CD14-positive monocyte (primary cell): ENCODE data around the gene LDLRAD4. TPM values are rescaled to one million over a fixed set of nuclear protein-coding genes. Genes with fewer than 3 reads are reported as not detected.

Experiments used
- DNase-seq, 3 donors: peaks; one replicate each; pipeline ENCODE4 v3.0.0-alpha.2; 2011 to 2022
- H2AFZ ChIP-seq: 2 replicates; pipeline ENCODE4 v1.6.0; 2012; ENCODE audit warnings: mild to moderate bottlenecking, low read depth, low read length, inconsistent platforms; ENCODE audit not compliant: insufficient read depth, poor library complexity, severe bottlenecking
- H3K27ac ChIP-seq, 2 donors: 1 replicate in 1 of 2; 2 replicates in 1 of 2; pipeline ENCODE4 v1.5.1; 2012 to 2013; ENCODE audit warnings: low read length in 2 of 2, control low read depth in 1 of 2, inconsistent platforms in 1 of 2, low read depth in 1 of 2, mild to moderate bottlenecking in 1 of 2
- H3K27me3 ChIP-seq, 2 donors: one replicate each; pipeline versions ENCODE4 v1.6.0 to v1.6.1; 2011 to 2013; ENCODE audit warnings: low read length in 2 of 2; ENCODE audit not compliant: control insufficient read depth in 2 of 2, insufficient read depth in 2 of 2
- H3K36me3 ChIP-seq, 2 donors: replicated peaks in 1 of 2; 1 replicate in 1 of 2; 2 replicates in 1 of 2; pipeline versions ENCODE4 v1.5.1 to v1.6.1; 2012 to 2013; ENCODE audit warnings: low read length in 2 of 2, control low read depth in 1 of 2, inconsistent platforms in 1 of 2, mild to moderate bottlenecking in 1 of 2; ENCODE audit not compliant: insufficient read depth in 2 of 2, control insufficient read depth in 1 of 2
- H3K4me1 ChIP-seq, 2 donors: 1 replicate in 1 of 2; 2 replicates in 1 of 2; pipeline versions ENCODE4 v1.5.1 to v1.6.1; 2012 to 2013; ENCODE audit warnings: low read length in 2 of 2, control low read depth in 1 of 2, inconsistent platforms in 1 of 2, mild to moderate bottlenecking in 1 of 2, moderate library complexity in 1 of 2; ENCODE audit not compliant: insufficient read depth in 2 of 2, control insufficient read depth in 1 of 2
- H3K4me2 ChIP-seq: replicated peaks from 2 replicates; pipeline ENCODE3; 2012; ENCODE audit warnings: low read length, moderate library complexity, mild to moderate bottlenecking; ENCODE audit not compliant: poor library complexity, severe bottlenecking; ENCODE audit errors: extremely low read depth
- H3K4me3 ChIP-seq, 3 experiments: fragments of 200-600 bp in 1 of 3; sonication (generic) in 1 of 3; replicated peaks in 1 of 3; 1 replicate in 2 of 3; 2 replicates in 1 of 3; pipeline ENCODE4 v1.5.1; 2011 to 2013; ENCODE audit warnings: low read length in 3 of 3, mild to moderate bottlenecking in 3 of 3, control low read depth in 2 of 3, low read depth in 2 of 3, inconsistent platforms in 1 of 3, moderate library complexity in 1 of 3
- H3K79me2 ChIP-seq: 2 replicates; pipeline ENCODE4 v1.6.0; 2012; ENCODE audit warnings: mild to moderate bottlenecking, control low read depth, inconsistent platforms, low read length, moderate library complexity; ENCODE audit not compliant: insufficient read depth
- H3K9ac ChIP-seq: 2 replicates; pipeline ENCODE4 v1.6.0; 2017; ENCODE audit warnings: low read length, mild to moderate bottlenecking; ENCODE audit not compliant: insufficient read depth, poor library complexity, severe bottlenecking
- H3K9me3 ChIP-seq, 2 donors: replicated peaks in 1 of 2; 1 replicate in 1 of 2; 2 replicates in 1 of 2; pipeline versions ENCODE4 v1.5.1 to v1.6.1; 2012 to 2013; ENCODE audit warnings: low read length in 2 of 2, control low read depth in 1 of 2; ENCODE audit not compliant: control insufficient read depth in 1 of 2, insufficient read depth in 1 of 2
- H4K20me1 ChIP-seq: 2 replicates; pipeline ENCODE4 v1.6.0; 2012; ENCODE audit warnings: mild to moderate bottlenecking, low read length, control low read depth, moderate library complexity; ENCODE audit not compliant: insufficient read depth
- H3K27ac Mint-ChIP-seq, 7 donors: one replicate each; pipeline ENCODE4 v1.8.0; 2020; ENCODE audit warnings: mild to moderate bottlenecking in 7 of 7, mixed read lengths in 7 of 7, moderate library complexity in 6 of 7, inconsistent platforms in 2 of 7
- H3K27me3 Mint-ChIP-seq, 3 donors: one replicate each; pipeline ENCODE4 v1.8.0; 2021 to 2022; ENCODE audit warnings: low read depth in 3 of 3, mild to moderate bottlenecking in 3 of 3, mixed read lengths in 3 of 3, moderate library complexity in 3 of 3, inconsistent platforms in 1 of 3
- H3K36me3 Mint-ChIP-seq, 2 donors: one replicate each; pipeline ENCODE4 v1.8.0; 2020; ENCODE audit warnings: mixed read lengths in 2 of 2, inconsistent platforms in 1 of 2, mild to moderate bottlenecking in 1 of 2
- H3K4me1 Mint-ChIP-seq: one replicate; pipeline ENCODE4 v1.8.0; 2020; ENCODE audit warnings: mild to moderate bottlenecking, mixed read lengths
- H3K4me3 Mint-ChIP-seq, 2 donors: one replicate each; pipeline ENCODE4 v1.8.0; 2020; ENCODE audit warnings: mild to moderate bottlenecking in 2 of 2, mixed read lengths in 2 of 2, moderate library complexity in 1 of 2
- H3K9me3 Mint-ChIP-seq, 7 donors: one replicate each; pipeline ENCODE4 v1.8.0; 2020 to 2022; ENCODE audit warnings: mixed read lengths in 7 of 7, mild to moderate bottlenecking in 6 of 7, moderate library complexity in 6 of 7, inconsistent platforms in 2 of 7
- CTCF ChIP-seq: fragments of 200-600 bp; IDR thresholded peaks from one replicate; pipeline ENCODE4 v1.8.0; 2022; ENCODE audit warnings: antibody characterized with exemption, mild to moderate bottlenecking
- WGBS: methylation state at CpG from one replicate; pipeline ENCODE4 v1.1.5; 2013; ENCODE audit warnings: missing lambda C conversion rate; ENCODE audit not compliant: insufficient coverage; 5-methylcytosine and 5-hydroxymethylcytosine counted together
- intact Hi-C, 2 donors: fragments of 100-400 bp; cut with micrococcal nuclease; formaldehyde crosslinking; loops; one replicate each; pipeline versions ENCODE4 v1.15.0 to v1.15.1; 2023
- polyA plus RNA-seq, 3 donors: library from polyadenylated mRNA; depleted of rRNA in 1 of 3; unstranded in 2 of 3; stranded (reverse) in 1 of 3; fragments of 300-500 nt in 2 of 3; fragments of >200 nt in 1 of 3; fragmentation: Illumina TruSeq in 2 of 3; gene quantifications; 1 replicate in 2 of 3; 2 replicates in 1 of 3; pipeline ENCODE4 v1.2.3, GENCODE V29; 2012 to 2021

LDLRAD4 gene
- polyA plus RNA-seq, 3 donors = 13.5 to 15.4 (median 13.8) TPM

- no peaks in the 10 kb centered on the region for H3K9me3 ChIP-seq
- no peaks in the 10 kb centered on the region for H3K27me3 ChIP-seq
- peaks cover 15 to 17% of the 10 kb centered on the region in 2 donors for H3K36me3 Mint-ChIP-seq
- no peak for TF ChIP-seq CTCF
- no peak overlapping the region for H3K4me3 ChIP-seq
- H3K27ac Mint-ChIP-seq = peak overlapping the region in 1 of 7 donors; percentile 23
- intact Hi-C loops = no loop called here
- H3K4me3 Mint-ChIP-seq = no peak overlapping the region
- peaks cover 22% of the 10 kb centered on the region for H3K4me1 Mint-ChIP-seq
- WGBS = 96% methylated on average over 10 of the region's 14 CpGs
- H3K4me2 ChIP-seq = no peak overlapping the region
- no peak for DNase-seq
- peaks cover 0 to 8% of the 10 kb centered on the region in 2 donors for H3K4me1 ChIP-seq
- no peak overlapping the region for H3K9ac ChIP-seq
- no peak overlapping the region for H3K27ac ChIP-seq
- no peaks in the 10 kb centered on the region for H3K79me2 ChIP-seq
- peaks cover 0 to 2% (median 2%) of the 10 kb centered on the region in 3 donors for H3K27me3 Mint-ChIP-seq
- H4K20me1 ChIP-seq = peaks cover 56% of the 10 kb centered on the region
- peaks cover 0 to 2% (median 0%) of the 10 kb centered on the region in 7 donors for H3K9me3 Mint-ChIP-seq
- no peak overlapping the region for H2AFZ ChIP-seq
- H3K36me3 ChIP-seq = peaks cover 0 to 6% of the 10 kb centered on the region in 2 donors
Observed at GRCh38 chr18:13532406-13533075, 314.0 kb downstream of the LDLRAD4 start.

DNA sequence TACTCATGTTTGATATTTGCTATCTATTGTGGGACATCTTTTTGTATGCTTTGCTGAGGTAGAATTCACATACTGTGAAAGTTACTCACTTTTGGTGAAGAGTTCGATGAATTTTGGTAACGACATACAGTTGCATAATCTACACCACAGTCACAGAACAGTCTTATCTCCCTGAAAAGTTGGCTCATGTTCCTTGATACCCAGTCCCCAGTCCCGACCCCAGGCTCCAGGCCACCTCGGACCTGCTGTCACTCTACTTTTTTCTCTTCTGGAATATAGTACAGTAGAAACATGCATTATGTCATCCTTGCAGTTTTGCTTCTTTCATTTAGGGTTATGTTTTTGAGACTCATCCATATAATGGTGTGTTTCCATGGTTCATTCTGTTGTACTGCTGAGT is 316.1 kb downstream of the LDLRAD4 start:
- peaks cover 0 to 2% (median 0%) of the 10 kb centered on the region in 3 donors for H3K27me3 Mint-ChIP-seq
- H3K4me2 ChIP-seq = no peak overlapping the region
- H4K20me1 ChIP-seq = peaks cover 57% of the 10 kb centered on the region
- no peak for DNase-seq
- H3K9me3 Mint-ChIP-seq = no peaks in the 10 kb centered on the region
- H3K36me3 ChIP-seq = no peaks in the 10 kb centered on the region
- no peak overlapping the region for H3K27ac ChIP-seq
- no peaks in the 10 kb centered on the region for H3K79me2 ChIP-seq
- no peak for TF ChIP-seq CTCF
- H3K27me3 ChIP-seq = no peaks in the 10 kb centered on the region
- H3K9ac ChIP-seq = no peak overlapping the region
- no peak overlapping the region for H3K4me3 Mint-ChIP-seq
- H3K27ac Mint-ChIP-seq = no peak overlapping the region
- WGBS = 0% methylated on average over 1 of the region's 4 CpGs
- no peaks in the 10 kb centered on the region for H3K9me3 ChIP-seq
- H3K4me1 ChIP-seq = peaks cover 11 to 16% of the 10 kb centered on the region in 2 donors
- no peak overlapping the region for H3K4me3 ChIP-seq
- intact Hi-C loops = loop anchor here in 1 of 2 donors (5.0 kb wide), 1 partner anchor 317 kb away; the partner anchor contains the start of gene LDLRAD4
- no peak overlapping the region for H2AFZ ChIP-seq
- H3K4me1 Mint-ChIP-seq = peaks cover 32% of the 10 kb centered on the region
- H3K36me3 Mint-ChIP-seq = peaks cover 6 to 8% of the 10 kb centered on the region in 2 donors
